Upper lobe of right lung (tissue), 1 donor: Measurements from ENCODE around the gene NTN5. TPM values are rescaled to one million over a fixed set of nuclear protein-coding genes. Genes with fewer than 3 reads are reported as not detected.
"Not testable (repeated sequence)": the region's sequence is repeated elsewhere in the genome, so short reads cannot be mapped to it uniquely, and the experiment has no call there.

Experiments used
- ATAC-seq: fragments of 200-7000 bp; cut with Tn5 transposase; one replicate; pipeline ENCODE4 v1.9.1; 2020; ENCODE audit warnings: mild to moderate bottlenecking, moderate library complexity
- DNase-seq: peaks from one replicate; pipeline ENCODE4 v3.0.0-alpha.2; 2020
- H3K27ac ChIP-seq: fragments of 200-600 bp; one replicate; pipeline ENCODE4 v1.8.0; 2022
- H3K27me3 ChIP-seq: fragments of 200-600 bp; one replicate; pipeline ENCODE4 v1.8.0; 2022; ENCODE audit warnings: mild to moderate bottlenecking
- H3K36me3 ChIP-seq: fragments of 200-600 bp; one replicate; pipeline ENCODE4 v1.8.0; 2022
- H3K4me1 ChIP-seq: fragments of 200-600 bp; one replicate; pipeline ENCODE4 v1.8.0; 2022
- H3K4me3 ChIP-seq: fragments of 200-600 bp; one replicate; pipeline ENCODE4 v1.8.0; 2022; ENCODE audit warnings: mild to moderate bottlenecking
- H3K9me3 ChIP-seq: fragments of 200-600 bp; one replicate; pipeline ENCODE4 v1.8.0; 2022
- intact Hi-C: fragments of 100-400 bp; cut with DNase I; formaldehyde crosslinking; loops from one replicate; pipeline ENCODE4 v1.11.0; 2022
- total RNA-seq: library from RNA; stranded (reverse); fragmentation: NEBNext Ultra II Directional; extraction: Animal tissue kit (Norgen Biotek cat#: 25700); gene quantifications from one replicate; pipeline ENCODE4 v1.2.1, GENCODE V29; 2021
- TF ChIP-seq, protein P1 (sequence below): fragments of 200-600 bp; IDR thresholded peaks from one replicate; pipeline ENCODE4 v1.8.0; 2022; ENCODE audit warnings: antibody characterized with exemption
- donor health status: DM: no; HTN: yes; CAD: no; lungs with severe emphysema.

Gene NTN5
- total RNA-seq, 1 donor from 2014 or later: 1.2 TPM

DNA sequence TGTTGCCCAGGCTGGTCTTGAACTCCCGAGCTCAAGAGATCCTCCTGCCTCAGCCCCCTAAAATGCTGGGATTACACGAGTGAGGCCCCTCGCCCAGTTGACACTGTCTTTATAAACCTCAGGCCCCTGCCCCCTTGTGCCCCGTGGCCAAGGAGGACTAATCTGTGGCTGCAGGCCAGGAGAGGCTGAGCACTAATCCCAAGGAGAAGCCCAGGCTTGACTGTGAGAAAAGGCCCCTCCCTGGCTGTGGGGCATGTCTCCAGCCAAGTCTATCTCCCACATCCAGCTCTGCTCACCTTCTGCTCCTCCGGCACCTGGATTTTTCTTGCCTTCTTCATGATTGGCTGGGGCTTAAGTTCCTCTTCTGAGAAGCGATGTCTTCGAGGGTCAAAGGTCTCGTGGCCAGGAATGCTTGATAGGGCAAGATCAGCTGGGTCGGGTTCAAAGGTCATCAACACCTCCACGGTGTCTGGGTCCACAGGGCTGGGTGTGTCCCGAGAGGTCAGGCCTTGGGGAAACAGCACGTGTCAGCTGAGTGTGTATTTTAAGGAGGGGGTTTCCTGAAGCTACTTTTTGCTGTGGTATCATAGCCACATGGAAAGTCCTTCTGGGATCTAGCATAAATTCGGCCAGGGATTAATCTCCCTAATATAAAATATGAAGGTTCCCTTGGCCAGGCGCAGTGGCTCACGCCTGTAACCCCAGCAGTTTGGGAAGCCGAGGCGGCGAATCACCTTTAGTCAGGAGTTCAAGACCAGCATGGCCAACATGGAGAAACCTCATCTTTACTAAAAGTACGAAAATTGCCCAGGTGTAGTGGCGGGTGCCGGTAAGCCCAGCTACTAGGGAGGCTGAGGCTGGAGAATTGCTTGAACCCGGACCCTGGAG, 39.4 kb downstream of the NTN5 start:
- intact Hi-C loops: no loop called here
- Histone ChIP-seq H3K9me3 (no peaks in the 10 kb centered on the region), H3K36me3 (peaks cover 25% of the 10 kb centered on the region), H3K4me1 (peaks cover 43% of the 10 kb centered on the region), H3K27ac (peak overlapping the region; percentile 93), H3K4me3 (peak overlapping the region; percentile 80), H3K27me3 (no peaks in the 10 kb centered on the region)
- ATAC-seq (no peak), DNase-seq (no peak)
- TF ChIP-seq, protein P1, sequence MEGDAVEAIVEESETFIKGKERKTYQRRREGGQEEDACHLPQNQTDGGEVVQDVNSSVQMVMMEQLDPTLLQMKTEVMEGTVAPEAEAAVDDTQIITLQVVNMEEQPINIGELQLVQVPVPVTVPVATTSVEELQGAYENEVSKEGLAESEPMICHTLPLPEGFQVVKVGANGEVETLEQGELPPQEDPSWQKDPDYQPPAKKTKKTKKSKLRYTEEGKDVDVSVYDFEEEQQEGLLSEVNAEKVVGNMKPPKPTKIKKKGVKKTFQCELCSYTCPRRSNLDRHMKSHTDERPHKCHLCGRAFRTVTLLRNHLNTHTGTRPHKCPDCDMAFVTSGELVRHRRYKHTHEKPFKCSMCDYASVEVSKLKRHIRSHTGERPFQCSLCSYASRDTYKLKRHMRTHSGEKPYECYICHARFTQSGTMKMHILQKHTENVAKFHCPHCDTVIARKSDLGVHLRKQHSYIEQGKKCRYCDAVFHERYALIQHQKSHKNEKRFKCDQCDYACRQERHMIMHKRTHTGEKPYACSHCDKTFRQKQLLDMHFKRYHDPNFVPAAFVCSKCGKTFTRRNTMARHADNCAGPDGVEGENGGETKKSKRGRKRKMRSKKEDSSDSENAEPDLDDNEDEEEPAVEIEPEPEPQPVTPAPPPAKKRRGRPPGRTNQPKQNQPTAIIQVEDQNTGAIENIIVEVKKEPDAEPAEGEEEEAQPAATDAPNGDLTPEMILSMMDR: no peak

DNA sequence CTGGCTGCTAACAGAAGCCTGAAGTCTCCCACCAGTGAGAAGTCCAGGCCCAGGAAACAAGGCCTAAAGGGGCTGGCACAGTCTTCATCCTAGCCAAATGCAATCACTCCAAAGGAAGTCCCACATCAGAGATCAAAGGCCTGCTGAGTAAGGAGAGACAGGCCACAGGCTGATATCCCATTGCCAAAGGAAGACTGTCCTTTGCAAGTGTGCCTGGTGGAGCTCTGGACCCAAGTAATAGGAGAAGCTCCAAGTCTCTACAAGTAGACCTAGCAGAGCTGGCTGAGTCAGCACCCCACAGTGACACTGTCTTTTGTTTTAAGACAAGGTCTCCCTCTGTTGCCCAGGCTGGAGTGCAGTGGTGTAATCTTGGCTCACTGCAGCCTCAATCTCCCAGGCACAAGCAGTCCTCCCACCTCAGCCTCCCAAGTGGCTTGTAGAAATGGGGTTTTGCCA, 40.1 kb downstream of the NTN5 start:
- Histone ChIP-seq H3K4me3 (no peak overlapping the region), H3K4me1 (peaks cover 41% of the 10 kb centered on the region), H3K27me3 (no peaks in the 10 kb centered on the region), H3K9me3 (no peaks in the 10 kb centered on the region), H3K27ac (peak overlapping the region; percentile 93), H3K36me3 (peaks cover 25% of the 10 kb centered on the region)
- ATAC-seq (no peak), DNase-seq (no peak)
- TF ChIP-seq, protein P1: no peak
- intact Hi-C loops: no loop called here

DNA sequence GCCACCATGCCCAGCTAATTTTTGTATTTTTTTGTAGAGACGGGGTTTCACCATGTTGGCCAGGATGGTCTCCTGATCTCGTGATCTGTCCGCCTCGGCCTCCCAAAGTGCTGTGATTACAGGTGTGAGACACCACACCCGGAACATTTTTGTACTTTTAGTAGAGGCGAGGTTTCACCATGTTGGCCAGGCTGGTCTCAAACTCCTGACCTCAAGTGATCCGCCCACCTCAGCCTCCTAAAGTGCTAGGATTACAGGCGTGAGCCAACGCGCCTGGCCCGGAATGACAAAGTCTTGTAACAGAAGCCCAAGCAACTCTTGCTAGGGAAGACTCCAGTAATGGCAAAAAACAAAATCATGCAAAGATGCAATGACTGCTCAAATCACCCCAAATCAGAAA, 40.5 kb downstream of the NTN5 start:
- not testable (repeated sequence) for ATAC-seq
- Histone ChIP-seq H3K27ac (peak overlapping the region; percentile 93), H3K4me1 (peaks cover 41% of the 10 kb centered on the region)

DNA sequence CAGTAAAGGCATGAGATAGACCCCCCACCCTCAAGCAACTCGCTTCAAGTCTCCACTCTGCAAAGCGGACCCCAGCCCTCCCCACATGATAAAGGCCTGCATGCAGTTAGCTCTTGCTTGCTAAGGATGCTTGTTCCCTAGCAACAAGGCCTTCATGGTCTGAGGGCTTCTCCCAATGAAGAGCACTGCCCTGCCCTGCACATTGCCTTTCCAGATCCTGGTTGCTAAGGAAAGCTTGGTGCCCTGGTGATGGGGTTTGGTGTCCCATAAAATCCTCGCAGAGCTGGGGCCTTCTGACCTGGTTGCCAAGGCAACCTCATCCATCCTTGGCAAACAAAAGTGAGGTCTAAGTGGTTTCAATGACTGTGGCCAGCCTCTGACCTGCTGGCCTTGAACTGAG, 41.6 kb downstream of the NTN5 start:
- intact Hi-C loops: no loop called here
- Histone ChIP-seq H3K27ac (peak overlapping the region; percentile 78), H3K4me1 (peaks cover 41% of the 10 kb centered on the region), H3K36me3 (peaks cover 25% of the 10 kb centered on the region), H3K4me3 (no peak overlapping the region), H3K9me3 (no peaks in the 10 kb centered on the region), H3K27me3 (no peaks in the 10 kb centered on the region)
- ATAC-seq: no peak
- no peak for DNase-seq
- TF ChIP-seq, protein P1: no peak

More for the DNA sequence above, 40.5 kb downstream of the NTN5 start:
- H3K27me3 ChIP-seq, H3K9me3 ChIP-seq, DNase-seq, intact Hi-C loops, H3K4me3 ChIP-seq: not testable (repeated sequence)
- H3K36me3 ChIP-seq: peaks cover 25% of the 10 kb centered on the region

DNA sequence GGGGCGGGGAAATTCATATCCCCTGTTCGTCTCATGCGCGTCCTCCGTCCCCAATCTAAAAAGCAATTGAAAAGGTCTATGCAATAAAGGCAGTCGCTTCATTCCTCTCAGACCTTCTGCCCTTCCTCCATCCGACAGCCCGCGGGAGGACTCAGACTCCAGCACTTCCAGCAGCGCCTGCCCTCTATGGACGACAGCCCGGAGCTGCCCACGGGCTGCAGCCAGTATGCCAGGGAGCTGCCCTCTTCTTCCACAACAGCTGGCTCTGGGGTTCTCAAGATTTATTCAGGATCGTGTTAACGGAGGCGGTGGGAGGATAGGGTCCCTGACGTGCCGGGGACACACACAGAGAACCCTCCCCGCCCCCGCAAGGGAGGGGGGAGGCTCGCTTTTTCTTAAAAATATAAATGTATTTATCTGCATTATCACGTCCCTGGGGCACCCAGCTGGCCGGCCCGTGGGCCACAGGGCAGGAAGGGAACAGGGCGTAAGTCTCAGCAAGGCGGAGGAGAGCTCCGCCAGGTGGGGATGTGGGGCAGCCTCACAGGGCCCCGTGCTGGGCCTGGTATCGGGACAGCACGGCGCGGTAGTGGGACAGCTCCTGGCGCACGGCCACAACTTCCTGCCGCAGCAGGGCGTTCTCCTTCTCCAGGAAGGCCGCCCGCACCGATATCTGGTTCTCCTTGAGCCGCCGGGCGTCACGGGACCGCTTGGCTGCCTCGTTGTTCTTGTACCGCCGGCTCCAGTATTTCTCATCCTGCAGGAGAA, 42.3 kb downstream of the NTN5 start:
- DNase-seq (peak; percentile 78), ATAC-seq (no peak)
- H3K4me1 ChIP-seq: peaks cover 41% of the 10 kb centered on the region

More for the DNA sequence above, 42.3 kb downstream of the NTN5 start:
- Histone ChIP-seq H3K4me3 (no peak overlapping the region), H3K27me3 (no peaks in the 10 kb centered on the region), H3K27ac (peak overlapping the region; percentile 78), H3K36me3 (peaks cover 25% of the 10 kb centered on the region), H3K9me3 (no peaks in the 10 kb centered on the region)
- intact Hi-C loops: no loop called here
- TF ChIP-seq, protein P1: peak; percentile 24
